WI38 (cell line): Measurements from ENCODE around the gene ROBO3.

Experiments used
- H3K4me3 ChIP-seq: 2 replicates; pipeline ENCODE4 v1.5.1; 2011; ENCODE audit warnings: low read depth, mild to moderate bottlenecking, control low read depth, low read length
- CTCF ChIP-seq: IDR thresholded peaks from 2 replicates; pipeline ENCODE4 v1.5.1; 2012; ENCODE audit warnings: low read depth, mild to moderate bottlenecking, control low read depth, low read length

The ROBO3 gene

GRCh38 chr11:124892750-124893454, 27.7 kb downstream of the ROBO3 start:
- no peak overlapping the region for H3K4me3 ChIP-seq
- TF ChIP-seq CTCF, result no peak

- no peak for TF ChIP-seq CTCF
- no peak overlapping the region for H3K4me3 ChIP-seq
Observed at GRCh38 chr11:124893781-124894401, 28.7 kb downstream of the ROBO3 start.

- H3K4me3 ChIP-seq, result no peak overlapping the region
- no peak for TF ChIP-seq CTCF
Observed at GRCh38 chr11:124894606-124895430, 29.6 kb downstream of the ROBO3 start.

- no peak overlapping the region for H3K4me3 ChIP-seq
- no peak for TF ChIP-seq CTCF
Observed at GRCh38 chr11:124895471-124895971, 30.3 kb downstream of the ROBO3 start.

GRCh38 chr11:124896071-124896750, 31.0 kb downstream of the ROBO3 start:
- TF ChIP-seq CTCF, result no peak

GRCh38 chr11:124896821-124897391, 31.7 kb downstream of the ROBO3 start:
- no peak for TF ChIP-seq CTCF

More at GRCh38 chr11:124896071-124896750, 31.0 kb downstream of the ROBO3 start:
- H3K4me3 ChIP-seq, result no peak overlapping the region

More at GRCh38 chr11:124896821-124897391, 31.7 kb downstream of the ROBO3 start:
- H3K4me3 ChIP-seq, result no peak overlapping the region
